H1 (cell line): ENCODE data around the gene IRX4. TPM values are rescaled to one million over a fixed set of nuclear protein-coding genes. Genes with fewer than 3 reads are reported as not detected.

ENCODE experiments used
- CTCF ChIA-PET: fragments of 300-600 bp; sonication (Branson Sonifier 250); formaldehyde crosslinking; loops from one replicate; lab custom pipeline; 2021; ENCODE audit not compliant: partially characterized antibody; lab: Charles Lee
- POLR2A ChIA-PET: fragments of 300-600 bp; sonication (Branson Sonifier 250); formaldehyde crosslinking; loops from one replicate; lab custom pipeline; 2021; ENCODE audit warnings: inconsistent platforms; ENCODE audit not compliant: partially characterized antibody; lab: Charles Lee
- DNase-seq, 2 experiments: peaks; one replicate each; pipeline versions ENCODE4 v3.0.0 to v3.0.0-alpha.2; 2010 to 2022; ENCODE audit warnings: low spot score in 2 of 2, low read depth in 1 of 2, mixed read lengths in 1 of 2
- FAIRE-seq: peaks from 2 replicates; lab custom pipeline; 2011; peaks lifted over from hg19 to GRCh38; lab: Jason Lieb, UNC
- H2AFZ ChIP-seq: 2 replicates; pipeline ENCODE4 v1.8.1; 2012; ENCODE audit warnings: low read length, inconsistent platforms
- H2AK5ac ChIP-seq: 2 replicates; pipeline ENCODE4 v1.6.1; 2013; ENCODE audit warnings: low read depth, low read length
- H2BK120ac ChIP-seq: replicated peaks from 2 replicates; pipeline ENCODE3; 2013; ENCODE audit warnings: low read depth, low read length, inconsistent platforms
- H2BK12ac ChIP-seq: 2 replicates; pipeline ENCODE4 v1.6.1; 2013; ENCODE audit warnings: low read depth, low read length
- H2BK15ac ChIP-seq: 2 replicates; pipeline ENCODE4 v1.6.1; 2013; ENCODE audit warnings: low read length
- H2BK20ac ChIP-seq: 2 replicates; pipeline ENCODE4 v1.6.1; 2013; ENCODE audit warnings: low read length
- H2BK5ac ChIP-seq: 2 replicates; pipeline ENCODE4 v1.6.1; 2013; ENCODE audit warnings: low read depth, low read length
- H3K14ac ChIP-seq: 2 replicates; pipeline ENCODE4 v1.6.1; 2013; ENCODE audit warnings: inconsistent platforms; ENCODE audit not compliant: insufficient read length
- H3K18ac ChIP-seq: 2 replicates; pipeline ENCODE4 v1.6.1; 2013; ENCODE audit warnings: low read length; ENCODE audit errors: extremely low read depth
- H3K23ac ChIP-seq: 2 replicates; pipeline ENCODE4 v1.6.1; 2013; ENCODE audit warnings: inconsistent platforms; ENCODE audit not compliant: insufficient read length
- H3K23me2 ChIP-seq: 2 replicates; pipeline ENCODE4 v1.6.1; 2013; ENCODE audit warnings: low read depth, low read length
- H3K27ac ChIP-seq: 2 replicates; pipeline ENCODE4 v1.6.1; 2011; ENCODE audit warnings: low read depth, low read length, inconsistent platforms
- H3K27me3 ChIP-seq, 4 experiments: replicated peaks in 1 of 4; 1 replicate in 1 of 4; 2 replicates in 3 of 4; pipeline versions ENCODE4 v1.6.1 to v1.8.1; 2011 to 2013; ENCODE audit warnings: low read length in 3 of 4, mild to moderate bottlenecking in 3 of 4, inconsistent platforms in 2 of 4, mixed read lengths in 2 of 4, moderate library complexity in 1 of 4; ENCODE audit not compliant: control insufficient read depth in 3 of 4, insufficient read depth in 3 of 4; ENCODE audit errors: extremely low read depth in 1 of 4
- H3K36me3 ChIP-seq, 4 experiments: 2 replicates each; pipeline versions ENCODE4 v1.6.1 to v1.8.1; 2011 to 2013; ENCODE audit warnings: mild to moderate bottlenecking in 4 of 4, low read length in 3 of 4, moderate library complexity in 2 of 4, control low read depth in 1 of 4, inconsistent platforms in 1 of 4; ENCODE audit not compliant: insufficient read depth in 4 of 4, control insufficient read depth in 2 of 4
- H3K4ac ChIP-seq: replicated peaks from 2 replicates; pipeline ENCODE3; 2013; ENCODE audit warnings: low read length, low read depth, mixed read lengths, inconsistent platforms; ENCODE audit not compliant: insufficient read length
- H3K4me1 ChIP-seq, 4 experiments: replicated peaks in 1 of 4; 1 replicate in 1 of 4; 2 replicates in 3 of 4; pipeline versions ENCODE4 v1.6.1 to v1.8.1; 2011 to 2013; ENCODE audit warnings: low read length in 3 of 4, inconsistent platforms in 2 of 4, mixed read lengths in 1 of 4; ENCODE audit not compliant: insufficient read depth in 4 of 4, control insufficient read depth in 3 of 4
- H3K4me2 ChIP-seq, 2 experiments: 2 replicates each; pipeline versions ENCODE4 v1.6.1 to v1.8.1; 2011 to 2013; ENCODE audit warnings: low read depth in 2 of 2, low read length in 2 of 2, control low read depth in 1 of 2, inconsistent platforms in 1 of 2, mild to moderate bottlenecking in 1 of 2; ENCODE audit not compliant: insufficient read depth in 1 of 2
- H3K4me3 ChIP-seq, 4 experiments: fragments of 200-600, 300-600 bp in 1 of 4; sonication (generic), shearing (Covaris generic), sonication (Bioruptor Twin) in 1 of 4; 2 replicates each; pipeline versions ENCODE4 v1.5.1 to v1.8.1; 2011 to 2016; ENCODE audit warnings: low read length in 4 of 4, low read depth in 3 of 4, control low read depth in 2 of 4, inconsistent platforms in 2 of 4, mild to moderate bottlenecking in 2 of 4, mixed read lengths in 1 of 4, moderate library complexity in 1 of 4; ENCODE audit not compliant: insufficient read depth in 2 of 4; ENCODE audit errors: extremely low read depth in 1 of 4
- H3K56ac ChIP-seq: replicated peaks from 2 replicates; pipeline ENCODE3; 2013; ENCODE audit warnings: low read depth, mild to moderate bottlenecking, mixed read lengths, low read length, inconsistent platforms; ENCODE audit not compliant: insufficient read length
- H3K79me1 ChIP-seq: 2 replicates; pipeline ENCODE4 v1.6.1; 2013; ENCODE audit warnings: low read depth, low read length, control low read depth
- H3K79me2 ChIP-seq, 2 experiments: 2 replicates each; pipeline versions ENCODE4 v1.6.1 to v1.8.1; 2012 to 2013; ENCODE audit warnings: low read length in 2 of 2, mild to moderate bottlenecking in 2 of 2, inconsistent platforms in 1 of 2; ENCODE audit not compliant: insufficient read depth in 2 of 2, control insufficient read depth in 1 of 2
- H3K9ac ChIP-seq, 4 experiments: replicated peaks in 1 of 4; 1 replicate in 1 of 4; 2 replicates in 3 of 4; pipeline versions ENCODE4 v1.6.1 to v1.8.1; 2011 to 2013; ENCODE audit warnings: low read depth in 3 of 4, low read length in 3 of 4, control low read depth in 2 of 4, mild to moderate bottlenecking in 2 of 4, moderate library complexity in 2 of 4, inconsistent platforms in 1 of 4; ENCODE audit errors: extremely low read depth in 1 of 4
- H3K9me3 ChIP-seq, 2 experiments: 2 replicates each; pipeline versions ENCODE4 v1.6.1 to v1.8.1; 2012 to 2013; ENCODE audit warnings: mild to moderate bottlenecking in 2 of 2, moderate library complexity in 2 of 2, control low read depth in 1 of 2, inconsistent platforms in 1 of 2, low read depth in 1 of 2, low read length in 1 of 2, mixed read lengths in 1 of 2; ENCODE audit not compliant: insufficient read depth in 2 of 2
- H4K20me1 ChIP-seq, 2 experiments: replicated peaks in 1 of 2; 2 replicates each; pipeline versions ENCODE3 to v1.8.1; 2011 to 2013; ENCODE audit warnings: inconsistent platforms in 2 of 2, low read length in 2 of 2, mild to moderate bottlenecking in 1 of 2; ENCODE audit not compliant: insufficient read depth in 2 of 2, control insufficient read depth in 1 of 2
- H4K5ac ChIP-seq: 2 replicates; pipeline ENCODE4 v1.6.1; 2013; ENCODE audit warnings: low read length, low read depth, mixed read lengths, inconsistent platforms; ENCODE audit not compliant: insufficient read length
- H4K8ac ChIP-seq: 2 replicates; pipeline ENCODE4 v1.8.0; 2013; ENCODE audit warnings: mild to moderate bottlenecking, moderate library complexity, low read length, inconsistent platforms; ENCODE audit not compliant: insufficient read depth; ENCODE audit errors: extremely low read depth
- H4K91ac ChIP-seq: replicated peaks from 2 replicates; pipeline ENCODE3; 2013; ENCODE audit warnings: low read length, mixed read lengths, inconsistent platforms; ENCODE audit not compliant: insufficient read length
- CHD1 ChIP-seq: IDR thresholded peaks from 2 replicates; pipeline ENCODE4 v1.6.1; 2012; ENCODE audit warnings: low read depth, low read length, improper control_type of control experiment
- CHD2 ChIP-seq: IDR thresholded peaks from 2 replicates; pipeline ENCODE4 v1.6.1; 2012; ENCODE audit warnings: low read length, improper control_type of control experiment
- CTBP2 ChIP-seq: IDR thresholded peaks from 2 replicates; pipeline ENCODE4 v1.7.0; 2011; ENCODE audit warnings: borderline replicate concordance, mild to moderate bottlenecking, moderate library complexity, mixed read lengths, low read length; ENCODE audit not compliant: insufficient read depth, insufficient read length
- E2F6 ChIP-seq: IDR thresholded peaks from 2 replicates; pipeline ENCODE4 v1.6.1; 2012; ENCODE audit warnings: inconsistent platforms
- EGR1 ChIP-seq: IDR thresholded peaks from 2 replicates; pipeline ENCODE4 v1.6.1; 2011; ENCODE audit warnings: low read depth, low read length, borderline replicate concordance
- EZH2 ChIP-seq: fragments of 200-600 bp; sonication (generic); IDR thresholded peaks from 2 replicates; pipeline ENCODE4 v1.7.1; 2012; ENCODE audit warnings: low read depth, mild to moderate bottlenecking, moderate library complexity, low read length, inconsistent platforms; ENCODE audit not compliant: severe bottlenecking
- FOSL1 ChIP-seq: IDR thresholded peaks from 2 replicates; pipeline ENCODE4 v1.6.1; 2011; ENCODE audit warnings: mild to moderate bottlenecking, low read depth, low read length, moderate library complexity; ENCODE audit not compliant: insufficient read depth
- GABPA ChIP-seq: IDR thresholded peaks from 2 replicates; pipeline ENCODE4 v1.6.1; 2011; ENCODE audit warnings: mild to moderate bottlenecking, low read length, moderate library complexity, borderline replicate concordance; ENCODE audit not compliant: insufficient read depth
- MAFK ChIP-seq: IDR thresholded peaks from 2 replicates; pipeline ENCODE4 v1.6.1; 2012; ENCODE audit warnings: low read depth, mild to moderate bottlenecking, improper control_type of control experiment, low read length
- SIRT6 ChIP-seq: IDR thresholded peaks from one replicate; pipeline ENCODE4 v1.7.1; 2012; ENCODE audit warnings: low read length, inconsistent platforms
- TEAD4 ChIP-seq: IDR thresholded peaks from 2 replicates; pipeline ENCODE4 v1.6.1; 2012; ENCODE audit warnings: low read depth, low read length, inconsistent platforms, mixed read lengths
- WGBS, 2 experiments: shearing (Covaris generic) in 1 of 2; methylation state at CpG; one replicate each; pipeline versions ENCODE4 v1.1.6 to v1.1.7; 2013 to 2015; ENCODE audit warnings: low lambda C conversion rate in 2 of 2, mixed read lengths in 2 of 2, inconsistent platforms in 1 of 2, low coverage in 1 of 2, missing lambda C conversion rate in 1 of 2; ENCODE audit not compliant: insufficient replicate concordance in 2 of 2, insufficient coverage in 1 of 2, insufficient read length in 1 of 2; ENCODE audit errors: extremely low coverage in 1 of 2, missing lambda C conversion rate in 1 of 2; 5-methylcytosine and 5-hydroxymethylcytosine counted together
- polyA plus RNA-seq, 7 experiments: library from polyadenylated mRNA; depleted of rRNA in 3 of 7; stranded (reverse) in 5 of 7; unstranded in 2 of 7; fragments of >200 nt in 5 of 7; fragments of 200-250 nt in 2 of 7; gene quantifications; 1 replicate in 5 of 7; 2 replicates in 1 of 7; 4 replicates in 1 of 7; pipeline versions ENCODE4 v1.2.1 to v1.2.3, GENCODE V29; 2011 to 2013; ENCODE audit warnings: missing spikeins in 2 of 7, mixed read lengths in 2 of 7
- total RNA-seq: library from RNA; stranded (reverse); fragmentation: NEBNext Ultra II Directional; extraction: Animal tissue kit (Norgen Biotek cat#: 25700); gene quantifications from 2 replicates; pipeline ENCODE4 v1.2.1, GENCODE V29; 2021
- TF ChIP-seq, protein P1 (sequence below): IDR thresholded peaks from 2 replicates; pipeline ENCODE4 v1.6.1; 2012; ENCODE audit warnings: inconsistent platforms

Gene IRX4
- total and polyA plus RNA-seq, 2 of the 8 experiments (the other 6 are each of a cell fraction or from before 2014, with no cell fraction given): 0.45 to 1.2 TPM

GRCh38 chr5:1827886-1828397 lies 54.8 kb downstream of the IRX4 start:
- Histone ChIP-seq H3K27ac (no peak overlapping the region), H2AFZ (peak overlapping the region; percentile 21; the same call in 1 of the 2 replicates), H3K9ac (no peak overlapping the region), H3K36me3 (no peaks in the 10 kb centered on the region; a peak in 1 of 8 replicates), H3K56ac (no peak overlapping the region), H4K8ac (no peak overlapping the region), H3K79me1 (peaks cover 2% of the 10 kb centered on the region; the same call in 1 of the 2 replicates), H3K9me3 (no peaks in the 10 kb centered on the region), H2BK15ac (peak overlapping the region; percentile 62; the same call in 1 of the 2 replicates), H3K14ac (no peak overlapping the region), H3K18ac (no peak overlapping the region), H4K5ac (peak overlapping the region; percentile 4), H3K4me2 (peak overlapping the region; percentile 50 to 53), H2BK120ac (no peak overlapping the region), H3K23ac (no peak overlapping the region), H2AK5ac (no peak overlapping the region), H3K27me3 (no peaks in the 10 kb centered on the region), H2BK20ac (no peak overlapping the region), H3K79me2 (no peaks in the 10 kb centered on the region), H3K4me3 (peak overlapping the region in 2 of 4 experiments; percentile 16 to 47; a peak in 3 of 8 replicates), H3K4ac (no peak overlapping the region), H4K20me1 (peaks cover 0 to 2% of the 10 kb centered on the region in 2 experiments), H3K4me1 (peaks cover 0 to 13% (median 7%) of the 10 kb centered on the region in 4 experiments; a peak in 6 of 7 replicates), H3K23me2 (no peaks in the 10 kb centered on the region; the same call in 1 of the 2 replicates), H4K91ac (no peak overlapping the region), H2BK5ac (peak overlapping the region; percentile 56; the same call in 1 of the 2 replicates), H2BK12ac (no peak overlapping the region)
- POLR2A ChIA-PET: interaction anchor here (0.9 to 2.3 kb wide), 5 partner anchors 8 to 58 kb away, joined by 3 to 12 read pairs (median 4); partner anchors contain the start of genes MRPL36 and NDUFS6
- 53% methylated on average over 14 of the region's 39 CpGs; no CpG with 5 or more reads in 1 of the 2 experiments for WGBS, 2 experiments
- CTCF ChIA-PET: interaction anchor here (1.8 kb wide), 1 partner anchor 40 kb away, joined by 4 read pairs; no protein-coding TSS in a partner anchor
- DNase-seq (peak in 1 of 2 experiments; percentile 81), FAIRE-seq (no peak)
- TF ChIP-seq FOSL1 (no peak), TEAD4 (no peak), SIRT6 (no peak), GABPA (no peak), CHD1 (no peak), CHD2 (no peak), EGR1 (no peak), MAFK (no peak), E2F6 (peak; percentile 17; the same call in 1 of the 2 replicates), EZH2 (no peak), CTBP2 (no peak)
- TF ChIP-seq, protein P1, sequence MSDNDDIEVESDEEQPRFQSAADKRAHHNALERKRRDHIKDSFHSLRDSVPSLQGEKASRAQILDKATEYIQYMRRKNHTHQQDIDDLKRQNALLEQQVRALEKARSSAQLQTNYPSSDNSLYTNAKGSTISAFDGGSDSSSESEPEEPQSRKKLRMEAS: no peak; the same call in 1 of the 2 replicates
